ENCODE data around the gene DLGAP1. TPM values are rescaled to one million over a fixed set of nuclear protein-coding genes. Genes with fewer than 3 reads are reported as not detected.
A peak's percentile ranks its signal among the peaks of the same experiment; 100 is the strongest.
"Not testable (repeated sequence)": the region's sequence is repeated elsewhere in the genome, so short reads cannot be mapped to it uniquely, and the experiment has no call there.

The DLGAP1 gene
- total RNA-seq, 2 experiments from 2014 or later, result not detected

- Mint-ChIP-seq H3K36me3 (ENCODE audit: low read depth) (no peaks in the 10 kb centered on the region), H3K27ac (no peak overlapping the region), H3K27me3 (ENCODE audit: low read depth) (peaks cover 5% of the 10 kb centered on the region), H3K9me3 (ENCODE audit: insufficient read depth) (no peaks in the 10 kb centered on the region), H3K4me3 (no peak overlapping the region), H3K4me1 (ENCODE audit: low read depth) (peaks cover 3% of the 10 kb centered on the region)
- no peak for ATAC-seq
- ChIA-PET CTCF (interaction anchor here (0.9 to 1.5 kb wide), 5 partner anchors 25 to 188 kb away, joined by 3 read pairs; no protein-coding TSS in a partner anchor), POLR2A (interaction anchor here (0.5 to 1.0 kb wide), 2 partner anchors 32 to 80 kb away, joined by 3 read pairs; no protein-coding TSS in a partner anchor)
- no peak for DNase-seq
These were observed 976.7 kb downstream of the DLGAP1 start for GRCh38 chr18:3478262-3478978.

- Mint-ChIP-seq H3K4me3 (no peak overlapping the region), H3K9me3 (ENCODE audit: insufficient read depth) (no peaks in the 10 kb centered on the region), H3K36me3 (ENCODE audit: low read depth) (no peaks in the 10 kb centered on the region), H3K4me1 (ENCODE audit: low read depth) (peaks cover 10% of the 10 kb centered on the region), H3K27ac (no peak overlapping the region), H3K27me3 (ENCODE audit: low read depth) (no peaks in the 10 kb centered on the region)
- ChIA-PET CTCF (interaction anchor here (1.0 to 4.3 kb wide), 9 partner anchors 9 to 193 kb away, joined by 3 to 16 read pairs (median 4); no protein-coding TSS in a partner anchor), POLR2A (interaction anchor here (1.0 kb wide), 1 partner anchor 122 kb away, joined by 3 read pairs; no protein-coding TSS in a partner anchor)
- ATAC-seq (no peak), DNase-seq (no peak)
These were observed 982.2 kb downstream of the DLGAP1 start for GRCh38 chr18:3472681-3473544.

GRCh38 chr18:3472121-3472520 lies 983.0 kb downstream of the DLGAP1 start:
- peaks cover 12% of the 10 kb centered on the region for H3K4me1 Mint-ChIP-seq (ENCODE audit: low read depth)
- H3K4me3 Mint-ChIP-seq; H3K27me3 Mint-ChIP-seq (ENCODE audit: low read depth); POLR2A ChIA-PET; DNase-seq; ATAC-seq; H3K9me3 Mint-ChIP-seq (ENCODE audit: insufficient read depth); H3K36me3 Mint-ChIP-seq (ENCODE audit: low read depth); H3K27ac Mint-ChIP-seq: not testable (repeated sequence)
- CTCF ChIA-PET, result interaction anchor here (1.4 to 4.3 kb wide), 2 partner anchors 17 to 113 kb away, joined by 3 to 16 read pairs; no protein-coding TSS in a partner anchor

GRCh38 chr18:3471141-3471648 lies 983.9 kb downstream of the DLGAP1 start:
- H3K4me1 Mint-ChIP-seq (ENCODE audit: low read depth), result peaks cover 20% of the 10 kb centered on the region
- ChIA-PET CTCF (interaction anchor here (0.6 to 4.3 kb wide), 5 partner anchors 11 to 195 kb away, joined by 3 to 16 read pairs (median 4); no protein-coding TSS in a partner anchor), POLR2A (interaction anchor here (0.6 kb wide), 1 partner anchor 195 kb away, joined by 3 read pairs; no protein-coding TSS in a partner anchor)

GRCh38 chr18:3468833-3469232 lies 986.3 kb downstream of the DLGAP1 start:
- DNase-seq, result no peak
- no peak overlapping the region for H3K27ac Mint-ChIP-seq
- H3K4me3 Mint-ChIP-seq, result no peak overlapping the region
- H3K4me1 Mint-ChIP-seq (ENCODE audit: low read depth), result peaks cover 19% of the 10 kb centered on the region
- ChIA-PET POLR2A (interaction anchor here (0.6 kb wide), 1 partner anchor 127 kb away, joined by 4 read pairs; no protein-coding TSS in a partner anchor), CTCF (interaction anchor here (1.2 kb wide), 1 partner anchor 197 kb away, joined by 3 read pairs; no protein-coding TSS in a partner anchor)
- no peaks in the 10 kb centered on the region for H3K9me3 Mint-ChIP-seq (ENCODE audit: insufficient read depth)
- H3K36me3 Mint-ChIP-seq (ENCODE audit: low read depth), result no peaks in the 10 kb centered on the region
- no peaks in the 10 kb centered on the region for H3K27me3 Mint-ChIP-seq (ENCODE audit: low read depth)
- ATAC-seq, result no peak

More at GRCh38 chr18:3471141-3471648, 983.9 kb downstream of the DLGAP1 start:
- no peak for ATAC-seq
- H3K27ac Mint-ChIP-seq, result no peak overlapping the region
- H3K9me3 Mint-ChIP-seq (ENCODE audit: insufficient read depth), result no peaks in the 10 kb centered on the region
- H3K27me3 Mint-ChIP-seq (ENCODE audit: low read depth), result no peaks in the 10 kb centered on the region
- no peak overlapping the region for H3K4me3 Mint-ChIP-seq
- H3K36me3 Mint-ChIP-seq (ENCODE audit: low read depth), result no peaks in the 10 kb centered on the region
- DNase-seq, result no peak

- peaks cover 14% of the 10 kb centered on the region for H3K4me1 Mint-ChIP-seq (ENCODE audit: low read depth)
- no peak overlapping the region for H3K4me3 Mint-ChIP-seq
- no peaks in the 10 kb centered on the region for H3K9me3 Mint-ChIP-seq (ENCODE audit: insufficient read depth)
- H3K36me3 Mint-ChIP-seq (ENCODE audit: low read depth), result no peaks in the 10 kb centered on the region
- no peak for ATAC-seq
- CTCF ChIA-PET, result interaction anchor here (1.2 kb wide), 1 partner anchor 198 kb away, joined by 3 read pairs; no protein-coding TSS in a partner anchor
- POLR2A ChIA-PET, result interaction anchor here (0.6 kb wide), 1 partner anchor 128 kb away, joined by 4 read pairs; no protein-coding TSS in a partner anchor
- DNase-seq, result peak; percentile 14
- H3K27me3 Mint-ChIP-seq (ENCODE audit: low read depth), result no peaks in the 10 kb centered on the region
- no peak overlapping the region for H3K27ac Mint-ChIP-seq
These were observed 986.9 kb downstream of the DLGAP1 start for GRCh38 chr18:3468066-3468705.

- Mint-ChIP-seq H3K9me3 (ENCODE audit: insufficient read depth) (no peaks in the 10 kb centered on the region), H3K27ac (no peak overlapping the region), H3K4me1 (ENCODE audit: low read depth) (peaks cover 10% of the 10 kb centered on the region), H3K27me3 (ENCODE audit: low read depth) (no peaks in the 10 kb centered on the region), H3K36me3 (ENCODE audit: low read depth) (peaks cover 3% of the 10 kb centered on the region), H3K4me3 (no peak overlapping the region)
- ATAC-seq, result no peak
- DNase-seq, result peak; percentile 19
- CTCF ChIA-PET, result interaction anchor here (1.2 to 3.3 kb wide), 6 partner anchors 12 to 304 kb away, joined by 3 to 23 read pairs (median 8); no protein-coding TSS in a partner anchor
- POLR2A ChIA-PET, result interaction anchor here (0.9 kb wide), 1 partner anchor 19 kb away, joined by 3 read pairs; no protein-coding TSS in a partner anchor
These were observed 988.2 kb downstream of the DLGAP1 start for GRCh38 chr18:3466872-3467271.

GRCh38 chr18:3466045-3466444 lies 989.1 kb downstream of the DLGAP1 start:
- Mint-ChIP-seq H3K27ac (no peak overlapping the region), H3K4me3 (no peak overlapping the region), H3K36me3 (ENCODE audit: low read depth) (peaks cover 6% of the 10 kb centered on the region), H3K4me1 (ENCODE audit: low read depth) (peaks cover 10% of the 10 kb centered on the region), H3K9me3 (ENCODE audit: insufficient read depth) (no peaks in the 10 kb centered on the region), H3K27me3 (ENCODE audit: low read depth) (no peaks in the 10 kb centered on the region)
- ATAC-seq (no peak), DNase-seq (no peak)
- ChIA-PET POLR2A (interaction anchor here (0.9 kb wide), 1 partner anchor 19 kb away, joined by 3 read pairs; no protein-coding TSS in a partner anchor), CTCF (interaction anchor here (0.8 to 3.3 kb wide), 7 partner anchors 9 to 200 kb away, joined by 3 to 23 read pairs (median 7); no protein-coding TSS in a partner anchor)

GRCh38 chr18:3463051-3463450 lies 992.1 kb downstream of the DLGAP1 start:
- Mint-ChIP-seq H3K9me3 (ENCODE audit: insufficient read depth) (no peaks in the 10 kb centered on the region), H3K4me1 (ENCODE audit: low read depth) (peaks cover 25% of the 10 kb centered on the region), H3K27ac (no peak overlapping the region), H3K36me3 (ENCODE audit: low read depth) (peaks cover 19% of the 10 kb centered on the region), H3K4me3 (no peak overlapping the region), H3K27me3 (ENCODE audit: low read depth) (no peaks in the 10 kb centered on the region)
- CTCF ChIA-PET, result interaction anchor here (0.6 to 3.6 kb wide), 5 partner anchors 9 to 873 kb away, joined by 3 to 19 read pairs (median 9); no protein-coding TSS in a partner anchor
- POLR2A ChIA-PET, result interaction anchor here (0.6 to 1.2 kb wide), 2 partner anchors 15 to 168 kb away, joined by 3 read pairs; no protein-coding TSS in a partner anchor
- DNase-seq (no peak), ATAC-seq (no peak)

- Mint-ChIP-seq H3K27me3 (ENCODE audit: low read depth) (no peaks in the 10 kb centered on the region), H3K4me1 (ENCODE audit: low read depth) (peaks cover 27% of the 10 kb centered on the region), H3K27ac (no peak overlapping the region), H3K9me3 (ENCODE audit: insufficient read depth) (no peaks in the 10 kb centered on the region), H3K36me3 (ENCODE audit: low read depth) (peaks cover 30% of the 10 kb centered on the region), H3K4me3 (no peak overlapping the region)
- ATAC-seq (no peak), DNase-seq (no peak)
- POLR2A ChIA-PET, result no interaction called here
- CTCF ChIA-PET, result interaction anchor here (1.7 to 3.6 kb wide), 4 partner anchors 8 to 205 kb away, joined by 8 to 19 read pairs (median 9); no protein-coding TSS in a partner anchor
These were observed 993.4 kb downstream of the DLGAP1 start for GRCh38 chr18:3461704-3462103.
